Activated CD4-positive, alpha-beta T cell treated with anti-CD3 and anti-CD28 coated beads, Interleukin-10, Interleukin-2, amounts not matched to agents 100 ng/mL and 50 ng/mL, durations not matched to agents 16 hours and 8 hours (primary cell): ENCODE measurements around the gene BTN2A1.
"Not testable (repeated sequence)": the region's sequence is repeated elsewhere in the genome, so short reads cannot be mapped to it uniquely, and the experiment has no call there.

Experiments
- DNase-seq: peaks from one replicate; pipeline ENCODE4 v3.0.0-alpha.2; 2020

BTN2A1 gene

GRCh38 chr6:26497610-26498009 lies 39.9 kb downstream of the BTN2A1 start:
- DNase-seq = no peak

- no peak for DNase-seq
These were observed 42.3 kb downstream of the BTN2A1 start, which contains the start of gene BTN1A1 for GRCh38 chr6:26500102-26500501. TSS of gene BTN1A1 (plus strand) at chr6:26500303. CDS start at chr6:26501287, 984 bp downstream.

- peak; percentile 28 for DNase-seq
These were observed 43.8 kb downstream of the BTN2A1 start for GRCh38 chr6:26501482-26501986.

DNA sequence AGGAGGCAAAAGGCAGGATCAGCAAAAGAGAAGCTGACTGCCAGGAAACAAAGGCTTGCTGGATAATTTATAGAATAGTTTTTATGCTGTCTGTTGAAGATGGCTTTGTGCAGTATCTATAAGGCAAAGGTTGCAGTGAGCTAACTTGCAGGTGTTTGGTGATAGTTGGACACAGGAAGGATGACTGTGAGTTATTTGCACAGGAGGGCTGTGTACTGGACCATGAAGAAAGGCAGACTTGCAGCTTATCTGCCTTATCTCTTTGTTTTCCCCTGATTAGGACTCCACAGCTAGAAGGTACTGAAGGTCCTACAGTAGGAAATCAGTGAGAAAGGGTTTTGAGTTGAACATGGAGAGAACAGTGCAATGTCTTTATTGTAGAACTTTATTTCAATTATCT lies 44.4 kb downstream of the BTN2A1 start:
- no peak for DNase-seq

DNA sequence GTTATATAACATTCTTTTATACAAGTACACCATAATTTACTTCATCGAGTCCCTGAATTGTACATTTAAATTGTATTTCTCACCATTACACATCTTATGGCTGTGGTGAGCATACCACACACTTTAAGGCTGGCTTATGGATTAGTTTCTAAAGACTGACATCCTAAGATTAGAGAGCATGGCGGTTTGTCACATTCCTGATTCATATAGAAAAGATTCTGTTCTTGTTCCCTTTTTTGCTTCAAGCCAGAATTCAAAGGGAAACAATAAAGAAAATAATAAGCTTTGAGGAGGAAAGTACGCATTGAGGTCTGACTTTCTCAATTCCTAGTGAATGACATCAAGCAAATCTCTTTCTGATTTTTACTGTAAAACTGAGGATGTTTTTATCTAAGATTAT lies 44.9 kb downstream of the BTN2A1 start:
- DNase-seq = no peak

- DNase-seq = no peak
These were observed 49.9 kb downstream of the BTN2A1 start for GRCh38 chr6:26507658-26508057.

DNA sequence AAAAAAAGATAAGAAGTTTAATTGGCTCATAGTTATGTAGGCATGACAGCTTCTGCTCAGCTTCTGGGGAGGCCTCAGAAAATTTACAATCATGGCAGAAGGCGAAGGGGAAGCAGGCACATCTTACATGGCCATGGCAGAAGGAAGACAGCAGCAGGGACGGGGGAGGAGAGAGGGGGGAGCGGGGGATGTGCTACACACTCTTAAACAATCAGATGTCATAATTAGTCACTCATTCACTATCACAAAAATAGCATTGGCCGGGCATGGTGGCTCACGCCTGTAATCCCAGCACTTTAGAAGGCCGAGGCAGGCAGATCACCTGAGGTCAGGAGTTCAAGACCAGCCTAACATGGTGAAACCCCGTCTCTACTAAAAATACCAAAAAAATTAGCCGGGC lies 53.3 kb downstream of the BTN2A1 start:
- not testable (repeated sequence) for DNase-seq

DNA sequence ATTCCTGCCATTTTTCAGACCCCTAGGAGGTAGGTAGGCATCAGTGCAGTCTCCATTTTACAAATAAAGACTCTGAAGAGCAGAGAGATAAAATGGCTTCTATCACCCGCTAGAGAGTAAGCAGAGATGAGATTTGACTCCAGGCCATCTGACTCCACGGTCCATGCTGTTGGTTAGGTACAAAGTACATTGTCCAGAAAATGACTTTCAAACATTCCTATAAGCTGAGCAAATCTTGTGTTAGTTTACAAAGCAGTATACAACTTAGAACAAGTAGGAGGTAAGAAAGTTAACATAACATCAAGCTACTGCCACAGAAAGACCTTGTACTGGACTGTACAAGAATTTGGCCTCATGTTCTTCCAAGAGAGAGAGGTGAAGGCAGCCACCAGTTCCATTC lies 57.2 kb downstream of the BTN2A1 start:
- no peak for DNase-seq

GRCh38 chr6:26516481-26517427 lies 59.0 kb downstream of the BTN2A1 start:
- DNase-seq = no peak
